Measurements from ENCODE around the gene TNFRSF18. TPM values are rescaled to one million over a fixed set of nuclear protein-coding genes. Genes with fewer than 3 reads are reported as not detected.

TNFRSF18 gene
- total and polyA plus RNA-seq, 8 donors: 0.37 to 11.9 (median 2.6) TPM; not detected in 4

GRCh38 chr1:1168451-1169411, 37.7 kb downstream of the TNFRSF18 start:
- Histone ChIP-seq H3K4me3 (no peak overlapping the region), H3K27ac (peak overlapping the region in 1 of 5 donors; percentile 33), H3K9me3 (no peaks in the 10 kb centered on the region), H3K36me3 (peaks cover 0 to 17% (median 3%) of the 10 kb centered on the region in 4 donors), H3K27me3 (peaks cover 3 to 99% (median 37%) of the 10 kb centered on the region in 3 donors), H3K4me1 (peaks cover 16 to 59% (median 47%) of the 10 kb centered on the region in 4 donors)
- TF ChIP-seq EP300 (IDR thresholded peaks at IDR 0.05) (no peak), POLR2A (IDR thresholded peaks at IDR 0.05) (no peak), CTCF (IDR thresholded peaks at IDR 0.05) (no peak), POLR2AphosphoS5 (IDR thresholded peaks at IDR 0.05) (no peak)
- DNase-seq: peak in 1 of 2 donors; percentile 67
- intact Hi-C loops (cut with DNase I; ENCODE audit: low total_unique reads): no loop called here
- whole genome bisulfite sequencing, 5 donors: 58 to 86% (median 71%) methylated on average over 9 to 37 of the region's 37 CpGs

GRCh38 chr1:1167841-1168450, 38.4 kb downstream of the TNFRSF18 start:
- Histone ChIP-seq H3K27ac (peak overlapping the region; percentile 13 to 97 (median 93)), H3K36me3 (peaks cover 0 to 17% (median 3%) of the 10 kb centered on the region in 4 donors), H3K4me3 (peak overlapping the region in 1 of 4 donors; percentile 63), H3K27me3 (peaks cover 3 to 97% (median 32%) of the 10 kb centered on the region in 3 donors), H3K4me1 (peaks cover 15 to 51% (median 42%) of the 10 kb centered on the region in 4 donors), H3K9me3 (no peaks in the 10 kb centered on the region)
- no peak for DNase-seq
- 61 to 78% (median 70%) methylated on average over 15 to 36 of the region's 36 CpGs for WGBS, 5 donors
- no peak for TF ChIP-seq POLR2AphosphoS5 (IDR thresholded peaks at IDR 0.05)
- intact Hi-C loops (cut with DNase I; ENCODE audit: low total_unique reads): no loop called here

- peaks cover 0 to 17% (median 3%) of the 10 kb centered on the region in 4 donors for H3K36me3 ChIP-seq
- intact Hi-C loops (cut with DNase I; ENCODE audit: low total_unique reads): no loop called here
- H3K9me3 ChIP-seq: no peaks in the 10 kb centered on the region
- peak overlapping the region; percentile 13 to 97 (median 93) for H3K27ac ChIP-seq
- H3K27me3 ChIP-seq: peaks cover 3 to 97% (median 35%) of the 10 kb centered on the region in 3 donors
- TF ChIP-seq POLR2AphosphoS5 (IDR thresholded peaks at IDR 0.05): no peak
- no peak for TF ChIP-seq POLR2A (IDR thresholded peaks at IDR 0.05)
- TF ChIP-seq EP300 (IDR thresholded peaks at IDR 0.05): no peak
- TF ChIP-seq CTCF (IDR thresholded peaks at IDR 0.05): no peak
- DNase-seq: peak; percentile 67 to 76
- peaks cover 15 to 52% (median 43%) of the 10 kb centered on the region in 4 donors for H3K4me1 ChIP-seq
- 30 to 57% (median 49%) methylated on average over 10 to 20 of the region's 20 CpGs for WGBS, 5 donors
- H3K4me3 ChIP-seq: peak overlapping the region in 2 of 4 donors; percentile 41 to 63
Observed at GRCh38 chr1:1167398-1167821, 39.0 kb downstream of the TNFRSF18 start.

- no peaks in the 10 kb centered on the region for H3K9me3 ChIP-seq
- H3K4me1 ChIP-seq: peaks cover 15 to 57% (median 48%) of the 10 kb centered on the region in 4 donors
- H3K27me3 ChIP-seq: peaks cover 3 to 91% (median 31%) of the 10 kb centered on the region in 3 donors
- DNase-seq: peak in 1 of 2 donors; percentile 49
- TF ChIP-seq CTCF (IDR thresholded peaks at IDR 0.05) (no peak), POLR2A (IDR thresholded peaks at IDR 0.05) (no peak), EP300 (IDR thresholded peaks at IDR 0.05) (no peak), POLR2AphosphoS5 (IDR thresholded peaks at IDR 0.05) (no peak)
- WGBS, 5 donors: 37 to 75% (median 43%) methylated on average over 5 to 44 of the region's 44 CpGs
- H3K36me3 ChIP-seq: peaks cover 0 to 17% (median 3%) of the 10 kb centered on the region in 4 donors
- intact Hi-C loops (cut with DNase I; ENCODE audit: low total_unique reads): no loop called here
- peak overlapping the region; percentile 41 to 63 (median 54) for H3K4me3 ChIP-seq
- peak overlapping the region; percentile 79 to 97 (median 95) for H3K27ac ChIP-seq
Observed at GRCh38 chr1:1166642-1167397, 39.6 kb downstream of the TNFRSF18 start.
